HG03064 (cell line): ENCODE results near the gene STIM2.

Experiments
- ATAC-seq: cut with Tn5 transposase; IDR thresholded peaks from one replicate; pipeline ENCODE4 v1.9.1; 2021; ENCODE audit warnings: low read depth; ENCODE audit not compliant: unreplicated experiment

The STIM2 gene

DNA sequence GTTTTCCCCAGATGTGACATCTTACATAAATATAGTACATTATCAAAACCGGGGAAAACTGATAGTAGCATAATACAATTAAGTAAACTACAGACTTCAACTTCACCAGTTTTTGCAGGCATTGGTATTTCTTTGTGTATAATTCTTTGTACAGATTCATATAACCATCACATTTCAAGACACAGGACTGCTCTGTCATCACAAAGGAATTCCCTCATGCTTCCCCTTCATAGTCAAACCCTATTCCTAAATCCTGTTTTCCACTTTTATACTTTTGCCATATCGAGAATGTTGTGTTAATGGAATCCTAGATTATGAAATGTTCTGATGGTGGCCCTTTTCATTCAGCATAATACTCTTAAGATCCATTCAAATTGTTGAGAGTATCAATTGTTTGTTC lies 36.0 kb downstream of the STIM2 start:
- ATAC-seq, result no peak

DNA sequence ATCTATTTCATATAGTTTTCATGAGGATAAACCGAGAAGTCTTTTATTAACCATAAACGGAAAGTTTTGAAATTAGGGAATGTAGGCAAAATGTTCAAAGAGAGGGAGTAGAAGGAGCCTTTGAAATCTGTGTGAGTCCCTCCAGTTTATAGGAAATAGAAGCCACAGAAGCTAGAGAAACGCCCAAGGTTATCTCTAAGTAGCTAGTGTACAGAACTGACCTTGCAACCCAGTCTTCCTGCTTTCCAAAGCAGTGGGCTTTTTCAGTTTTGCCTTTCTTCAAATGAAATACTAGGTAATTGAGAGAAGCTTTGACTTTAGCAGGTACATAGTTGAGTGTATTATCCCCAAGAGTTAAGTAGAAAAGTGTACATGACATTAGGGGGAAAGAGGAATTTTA lies 39.4 kb downstream of the STIM2 start:
- no peak for ATAC-seq

DNA sequence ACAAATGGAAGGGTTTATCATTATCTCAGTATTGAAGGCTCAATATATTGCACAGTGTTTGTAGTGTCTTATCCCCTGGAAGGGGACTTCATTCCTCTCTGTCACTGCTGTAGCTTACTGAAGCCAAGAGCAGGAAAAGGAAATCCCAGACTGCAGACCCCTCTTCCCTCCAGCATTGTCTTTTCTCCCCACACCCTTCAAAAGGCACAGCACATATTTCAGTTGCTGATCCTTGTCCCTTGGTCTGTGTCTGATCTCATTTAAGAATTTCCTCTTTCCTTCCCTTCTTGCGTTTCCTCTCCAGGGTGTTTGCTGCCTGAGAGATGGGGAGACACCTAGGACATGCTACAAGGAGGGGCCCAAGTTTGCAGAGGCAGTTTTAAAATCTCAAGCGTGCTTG lies 40.1 kb downstream of the STIM2 start:
- ATAC-seq, result no peak

DNA sequence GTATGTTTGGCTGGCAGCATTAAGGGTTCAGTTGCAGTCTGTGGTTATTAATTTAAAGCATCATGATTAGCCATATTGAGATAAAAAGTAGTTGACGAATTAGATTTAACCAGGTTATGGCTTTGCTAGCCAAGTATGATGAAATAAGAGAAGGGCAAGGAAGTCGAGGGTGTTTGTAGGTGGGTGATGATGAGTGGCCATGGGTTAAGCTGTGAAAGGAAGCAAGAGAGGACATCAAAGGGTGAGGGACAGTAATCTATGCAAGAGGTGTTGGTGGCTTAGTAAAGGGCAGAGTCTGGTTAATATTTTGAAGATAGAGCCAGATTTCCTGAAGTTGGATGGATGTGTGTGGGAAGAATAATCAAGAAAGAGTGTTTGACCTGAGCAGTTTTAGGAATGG lies 44.5 kb downstream of the STIM2 start:
- no peak for ATAC-seq

DNA sequence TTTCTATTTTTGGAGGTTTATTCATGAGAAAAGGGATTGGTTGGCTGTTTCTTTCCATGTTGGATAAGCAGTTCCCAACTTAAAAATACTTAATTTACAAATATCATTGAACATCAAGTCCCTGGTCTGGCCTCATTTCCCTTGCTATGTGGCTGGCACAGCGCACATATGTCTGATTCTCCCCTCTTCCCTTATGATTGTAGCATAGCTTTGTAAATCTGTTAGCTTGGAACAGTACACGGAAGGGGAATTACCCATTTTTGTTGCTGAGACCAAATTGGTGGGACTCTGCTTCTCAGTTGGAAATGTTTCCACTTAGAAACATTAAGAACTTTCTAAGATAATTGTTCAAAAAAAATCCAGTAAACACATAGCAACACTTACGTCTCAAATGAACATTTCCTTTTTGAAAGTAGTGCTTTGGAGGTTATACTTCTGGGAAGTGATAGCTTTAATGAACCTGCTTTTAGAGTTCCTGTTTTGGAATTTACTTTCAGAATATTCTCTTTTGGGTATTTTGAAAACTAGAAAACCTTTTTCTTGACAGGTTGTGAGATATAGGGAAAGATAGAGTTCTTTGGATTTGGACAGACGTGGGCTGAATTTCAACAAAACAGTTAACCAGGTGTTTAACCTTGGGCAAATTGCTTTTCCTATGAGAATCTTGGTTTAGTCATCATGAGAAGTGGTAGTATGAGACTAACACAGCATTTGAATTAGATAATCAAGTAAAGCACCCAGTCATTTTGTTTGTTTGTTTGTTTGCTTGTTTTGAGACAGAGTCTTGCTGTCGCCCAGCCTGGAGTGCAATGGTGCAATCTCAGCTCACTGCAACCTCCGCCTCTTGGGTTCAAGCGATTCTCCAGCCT lies 47.3 kb downstream of the STIM2 start:
- ATAC-seq, result no peak

DNA sequence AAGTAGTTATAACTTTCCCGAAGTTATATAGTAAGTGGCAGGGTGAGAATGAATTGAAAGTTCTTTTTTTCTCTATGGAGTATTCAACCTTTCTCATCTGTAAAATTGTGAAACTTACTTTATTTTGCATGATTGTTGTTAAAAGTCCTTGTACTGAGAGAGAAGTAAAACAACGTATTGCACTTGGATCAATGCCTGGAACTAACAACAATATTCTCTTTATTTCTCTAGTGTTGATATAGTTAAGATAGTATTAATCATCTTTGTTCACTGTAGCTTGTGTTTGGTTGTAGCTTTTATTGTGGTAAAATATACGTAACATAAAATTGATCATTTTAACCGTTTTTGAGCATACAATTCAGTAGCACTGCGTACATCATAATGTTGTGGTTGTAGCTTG lies 48.7 kb downstream of the STIM2 start:
- no peak for ATAC-seq

DNA sequence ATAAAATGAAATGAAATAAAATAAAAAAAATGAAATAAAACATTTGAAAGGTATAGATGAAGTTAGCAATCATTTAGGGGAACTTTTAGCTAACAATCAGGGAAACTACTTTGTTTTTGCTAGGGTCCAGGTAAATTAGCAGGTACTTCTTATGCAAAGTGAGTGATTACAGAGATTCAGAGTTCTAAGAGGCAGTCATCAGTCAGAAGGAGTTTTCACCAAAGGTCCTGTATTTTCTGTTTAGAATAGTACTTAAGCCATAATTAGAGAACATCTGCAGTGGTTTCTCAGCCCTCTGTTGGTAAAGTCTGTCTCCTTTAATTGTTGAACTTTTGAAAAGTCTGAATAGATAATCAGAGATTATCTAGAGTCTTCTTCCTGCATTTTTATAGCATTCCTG lies 50.6 kb downstream of the STIM2 start:
- no peak for ATAC-seq

DNA sequence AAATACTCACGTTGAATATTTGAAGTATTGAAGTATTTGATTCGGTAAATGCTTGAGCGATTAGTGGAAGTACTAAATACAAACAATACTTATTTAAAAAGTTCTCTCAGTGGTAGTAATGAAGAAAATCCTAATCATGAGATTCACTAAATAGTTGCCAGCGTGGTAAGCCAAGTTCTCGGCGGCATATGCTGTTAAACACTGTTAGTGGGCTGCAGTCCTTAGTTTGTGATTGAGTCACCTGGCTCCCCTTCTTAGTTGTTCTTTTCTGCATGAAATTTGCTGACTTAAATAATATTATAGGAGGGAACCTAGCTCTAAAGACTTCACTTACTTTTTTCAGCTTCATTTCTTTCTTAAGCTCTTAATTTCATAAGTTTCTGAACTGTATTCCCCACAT lies 51.4 kb downstream of the STIM2 start:
- no peak for ATAC-seq

DNA sequence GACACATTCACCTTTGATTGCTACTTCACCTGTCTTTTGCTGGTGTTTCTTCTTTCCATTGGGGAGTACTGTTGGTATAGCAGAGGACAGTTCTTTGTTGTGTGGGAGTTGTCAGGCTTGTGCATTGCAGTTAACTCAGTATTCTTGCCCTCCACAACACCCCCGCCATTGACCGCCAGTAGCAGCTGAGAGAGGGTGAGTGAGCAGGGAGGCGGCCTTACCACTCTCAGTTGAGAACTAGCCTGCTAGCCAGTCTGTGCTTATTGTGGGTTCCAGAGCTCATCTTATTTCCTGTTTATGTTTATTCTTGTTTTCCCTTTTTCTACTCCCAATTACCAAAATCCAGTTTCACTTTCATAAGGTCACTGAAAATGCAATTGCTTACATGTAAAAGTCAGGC lies 52.2 kb downstream of the STIM2 start:
- no peak for ATAC-seq

DNA sequence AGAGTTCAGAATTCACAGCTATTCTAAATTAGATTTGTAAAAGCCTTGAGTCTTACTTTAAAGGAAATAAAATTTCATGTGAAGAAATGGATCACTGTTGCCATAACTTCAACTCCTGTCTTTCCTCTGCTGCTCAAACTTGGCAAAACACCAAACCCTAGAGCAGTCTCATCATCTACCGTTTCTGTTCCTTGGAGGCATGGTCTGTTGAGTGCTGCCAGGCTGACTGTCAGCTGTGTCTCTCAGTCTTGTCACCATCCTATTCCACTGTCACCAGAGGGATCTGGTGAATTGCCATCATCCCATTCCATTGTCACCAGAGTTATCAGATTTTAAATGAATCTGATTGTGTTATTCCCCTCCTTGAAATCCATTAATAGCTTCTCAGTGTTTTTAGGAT lies 55.6 kb downstream of the STIM2 start:
- no peak for ATAC-seq

DNA sequence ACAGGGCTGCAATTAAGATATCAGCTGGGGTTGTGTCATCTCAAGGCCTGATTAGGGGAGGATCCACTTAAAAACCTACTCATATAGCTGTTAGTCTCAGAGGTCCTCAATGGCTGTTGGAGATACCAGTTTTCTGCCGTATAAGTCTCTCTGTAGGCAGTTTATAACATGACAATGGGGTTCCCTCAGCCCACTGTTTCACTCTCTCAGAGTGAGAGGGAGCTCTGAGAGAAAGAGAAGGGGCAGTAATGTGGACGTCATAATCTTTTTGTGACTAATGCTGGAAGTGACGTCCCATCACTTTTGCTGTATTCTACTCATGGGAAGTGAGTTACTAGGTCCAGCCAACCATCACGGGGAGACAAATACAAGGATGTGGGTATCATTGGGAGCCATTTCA lies 70.3 kb downstream of the STIM2 start:
- no peak for ATAC-seq

DNA sequence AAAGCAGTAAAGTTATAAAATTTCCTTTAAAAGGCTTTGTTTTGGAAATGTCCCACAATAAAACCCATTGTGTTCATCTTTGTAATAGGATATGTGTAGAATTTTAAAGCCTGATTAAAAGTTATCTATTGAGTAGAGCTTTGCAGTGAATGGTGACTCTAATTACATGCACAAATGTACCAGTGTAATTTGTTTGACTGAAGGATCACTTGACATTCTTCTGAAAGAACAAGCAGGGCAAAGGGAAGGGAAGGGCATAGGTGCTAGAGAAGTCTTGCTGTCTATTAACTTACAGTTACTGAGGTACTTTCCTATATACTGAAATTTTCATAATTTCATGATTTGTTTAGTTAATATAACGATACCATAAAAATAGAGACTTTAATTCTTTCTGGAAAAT lies 70.8 kb downstream of the STIM2 start:
- ATAC-seq, result no peak

DNA sequence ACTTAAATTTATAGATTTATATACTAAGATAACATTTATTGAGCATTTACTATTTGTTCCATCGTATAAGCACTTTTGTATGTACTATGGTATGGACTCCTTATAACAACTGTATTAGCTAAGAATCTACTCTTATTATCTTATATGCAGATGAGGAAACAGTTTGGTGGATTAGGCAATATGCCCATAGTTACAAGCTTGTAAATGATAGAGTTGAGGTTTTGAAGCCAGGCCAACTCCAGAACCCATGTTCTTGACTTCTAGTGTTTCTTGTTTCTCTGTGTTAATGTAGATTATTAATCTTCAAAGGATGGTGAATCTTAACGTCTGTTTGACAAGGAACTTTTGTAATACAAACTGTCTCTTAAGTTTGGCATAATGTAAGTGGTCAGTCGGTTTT lies 71.3 kb downstream of the STIM2 start:
- no peak for ATAC-seq

DNA sequence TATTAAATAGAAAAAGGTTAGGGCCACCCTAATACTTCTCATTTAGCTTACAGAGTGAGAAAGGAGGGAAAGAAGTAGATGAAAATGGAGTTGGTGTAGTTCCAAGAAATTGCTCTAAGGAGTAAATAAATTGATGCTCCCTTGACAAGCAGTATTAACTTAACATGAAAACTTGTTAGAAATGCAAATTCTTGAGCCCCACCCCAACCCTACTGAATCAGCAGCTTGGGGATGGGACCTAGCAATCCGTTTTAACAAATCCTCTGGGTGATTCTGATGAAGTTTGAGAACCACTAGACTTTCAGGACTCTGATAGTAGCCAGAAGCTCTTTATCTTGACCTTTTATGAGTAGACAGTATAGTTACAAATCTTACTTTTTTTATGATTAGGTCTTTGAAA lies 74.8 kb downstream of the STIM2 start:
- ATAC-seq, result no peak

DNA sequence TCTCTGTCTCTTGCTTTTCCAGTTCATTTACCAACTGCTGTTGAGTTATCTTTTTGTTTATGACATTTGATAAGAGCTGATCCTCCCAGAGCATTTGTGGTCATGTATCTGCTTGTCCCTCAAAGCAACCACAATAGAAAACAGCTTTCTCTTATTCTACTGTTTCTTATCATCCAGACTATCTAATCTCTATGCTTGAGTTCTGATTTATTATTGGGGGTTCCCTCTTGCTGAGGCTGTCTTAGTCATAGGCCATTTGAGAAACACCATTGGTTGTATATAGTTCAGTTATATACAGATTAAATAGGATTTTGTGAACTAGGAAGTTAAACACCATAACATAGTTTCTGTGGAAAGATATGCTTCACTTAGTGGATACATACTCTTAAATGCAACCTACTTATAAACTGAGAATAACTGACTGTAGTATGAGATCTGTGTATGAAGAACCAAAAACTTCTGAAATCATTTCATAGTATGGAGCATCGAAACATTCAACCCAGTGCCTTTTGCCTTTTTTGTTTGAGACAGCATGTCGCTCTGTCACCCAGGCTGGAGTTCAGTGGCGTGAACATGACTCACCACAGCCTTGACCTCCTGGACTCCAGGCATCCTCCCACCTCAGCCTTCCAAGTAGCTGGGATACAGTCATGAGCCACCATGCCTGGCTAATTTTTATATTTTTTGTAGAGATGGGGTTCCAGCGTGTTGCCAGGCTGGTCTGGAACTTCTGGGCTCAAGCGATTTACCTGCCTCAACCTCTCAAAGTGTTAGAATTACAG lies 75.8 kb downstream of the STIM2 start:
- no peak for ATAC-seq

DNA sequence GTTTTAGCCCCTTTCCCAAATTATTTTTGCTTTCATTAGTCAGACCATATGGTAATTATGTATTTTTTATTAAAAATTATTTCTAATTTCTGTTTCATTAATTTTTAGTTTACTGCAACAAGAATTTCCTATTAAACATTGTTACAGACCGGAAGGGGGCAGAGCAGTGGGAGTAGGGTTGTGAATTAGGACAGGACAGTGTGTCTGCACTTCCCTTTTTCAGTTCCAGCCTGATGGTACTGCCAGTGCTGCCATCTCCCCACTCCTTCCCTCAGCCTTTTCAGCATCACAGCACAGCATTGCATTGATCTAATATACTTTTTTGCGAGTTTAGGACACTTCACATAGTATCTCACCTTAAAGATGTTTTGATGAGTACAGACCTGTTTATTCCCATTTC lies 76.5 kb downstream of the STIM2 start:
- ATAC-seq, result peak; percentile 62

DNA sequence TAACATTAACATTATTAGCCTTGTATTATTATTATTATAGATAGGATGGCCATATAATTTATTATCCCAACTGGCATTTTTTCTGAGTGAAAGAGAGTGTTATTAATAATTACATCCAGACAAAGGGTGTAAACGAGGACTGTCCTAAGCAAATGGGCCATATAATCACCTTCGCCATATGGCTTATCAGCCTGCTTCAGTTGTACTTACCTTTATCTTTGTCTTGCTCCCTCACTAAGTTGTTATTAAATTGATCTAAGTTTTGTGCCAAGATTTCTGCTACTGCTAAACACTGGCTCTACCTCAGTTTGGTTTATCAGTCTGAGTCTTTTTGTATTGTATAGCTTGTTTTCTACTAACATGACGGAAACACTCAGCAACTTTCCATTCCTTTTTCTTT lies 76.9 kb downstream of the STIM2 start:
- ATAC-seq, result no peak

DNA sequence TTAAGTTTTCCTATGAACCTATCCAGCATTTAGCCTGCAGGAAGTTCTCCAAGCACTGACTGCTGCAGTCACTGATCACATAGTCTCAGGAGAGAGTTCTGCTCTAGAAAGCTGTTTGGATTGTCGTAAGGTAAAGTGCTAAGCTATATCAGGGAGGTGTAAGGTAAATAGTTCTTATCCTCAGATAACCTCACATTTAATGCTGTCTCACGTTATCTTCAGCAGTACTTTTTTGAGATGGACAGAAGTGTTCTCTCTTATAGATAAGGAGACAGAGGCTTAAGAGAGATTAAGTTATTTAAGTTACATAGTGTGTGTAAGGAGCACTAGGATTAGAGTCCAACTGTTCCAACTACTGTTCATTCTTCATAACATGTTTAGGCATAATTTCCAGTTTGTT lies 77.9 kb downstream of the STIM2 start:
- no peak for ATAC-seq

DNA sequence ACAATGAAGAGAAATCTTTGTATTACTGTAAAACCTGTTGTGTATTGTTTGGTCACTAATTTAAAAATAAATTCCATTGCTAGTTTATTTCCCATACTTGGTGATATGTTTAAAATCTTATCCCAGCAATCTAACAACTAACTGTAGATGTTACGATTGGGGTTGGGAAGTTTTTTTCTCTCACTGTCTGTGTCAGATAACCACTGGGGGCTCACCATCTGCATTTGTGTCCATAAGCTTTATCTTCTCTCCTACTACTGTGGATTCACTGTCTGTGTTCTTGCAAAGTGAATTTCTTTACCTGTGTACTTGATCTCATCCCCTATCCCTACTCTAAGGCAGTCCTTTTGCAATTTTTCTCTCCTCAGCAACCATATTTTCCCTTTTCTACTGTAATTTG lies 81.3 kb downstream of the STIM2 start:
- ATAC-seq, result no peak

DNA sequence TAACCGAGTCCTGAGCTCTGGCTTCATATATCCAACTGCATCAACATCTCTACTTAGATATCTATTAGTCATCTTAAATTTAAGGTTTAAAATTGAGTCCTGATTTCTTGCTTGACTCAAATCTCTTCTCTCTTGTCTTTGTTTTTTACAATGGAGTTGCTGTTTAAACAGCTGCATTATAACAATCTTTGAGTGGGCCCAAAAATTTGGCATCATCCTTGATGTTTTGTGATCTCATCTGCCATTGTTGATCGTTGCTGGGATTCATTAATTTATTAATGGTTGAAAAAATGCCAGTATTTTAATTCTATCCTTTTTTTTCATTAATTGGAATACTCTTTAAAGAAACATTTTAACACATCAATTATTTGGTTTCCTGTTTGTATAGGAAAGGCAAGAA lies 82.2 kb downstream of the STIM2 start:
- ATAC-seq, result no peak

DNA sequence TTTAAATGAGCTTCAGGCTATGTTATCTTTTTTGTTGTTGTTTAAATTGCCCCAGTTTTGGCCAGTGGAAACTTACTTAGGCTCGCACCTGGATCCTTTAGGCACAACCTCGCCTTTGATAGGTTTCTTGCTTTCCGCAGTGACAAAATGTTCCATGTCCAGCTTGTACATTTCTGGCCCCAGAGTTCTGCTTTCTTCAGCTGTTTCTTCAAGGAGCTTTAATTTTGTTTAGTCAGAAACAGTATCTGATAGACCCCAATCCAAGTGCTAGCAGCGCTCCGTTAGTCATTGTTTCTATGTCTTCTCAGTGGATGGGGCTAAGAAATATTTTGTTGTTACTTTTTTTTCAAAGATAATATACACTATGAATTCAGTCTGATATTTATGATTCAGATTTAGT lies 82.8 kb downstream of the STIM2 start:
- ATAC-seq, result no peak

DNA sequence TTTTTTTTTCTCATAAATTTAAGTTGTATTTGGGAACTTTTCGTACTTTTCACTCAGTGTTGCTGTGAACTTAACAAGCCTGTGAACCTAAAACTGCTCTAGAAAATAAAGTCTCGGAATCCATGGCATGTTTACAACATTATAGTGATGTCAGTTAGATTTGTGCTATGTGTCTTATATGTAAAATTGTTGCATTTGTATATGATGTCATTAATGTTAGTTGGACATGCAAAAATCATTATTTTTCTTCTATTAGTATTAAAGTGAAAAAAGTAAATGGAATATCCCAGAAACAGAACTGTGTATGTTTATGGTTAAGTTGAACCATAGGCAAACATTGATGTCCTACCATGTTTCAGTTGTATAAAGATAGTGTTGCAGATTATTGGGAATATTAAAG lies 85.2 kb downstream of the STIM2 start:
- ATAC-seq, result no peak
